Measurements from ENCODE around the gene ABCC11.

DNA sequence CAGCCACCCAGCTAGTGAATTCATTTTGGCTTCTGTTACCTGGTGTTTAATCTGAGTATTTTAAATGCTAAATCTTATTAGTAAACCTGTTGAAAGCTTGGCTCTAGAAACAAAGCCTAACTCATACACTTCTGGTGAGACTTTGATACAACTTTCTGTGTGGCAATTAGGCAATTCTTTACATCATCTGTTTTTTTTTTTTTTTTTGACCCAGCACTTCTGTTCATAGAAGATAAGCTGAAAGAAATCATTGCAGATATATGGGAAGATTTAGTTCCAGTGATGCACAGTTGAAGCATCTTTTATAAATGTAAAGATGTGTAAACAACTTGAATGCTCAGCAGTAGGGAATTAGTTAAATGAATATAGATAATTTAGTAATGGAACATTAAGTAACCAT lies 21.7 kb upstream of the ABCC11 start:
- TF ChIP-seq POLR2AphosphoS5 (IDR thresholded peaks at IDR 0.05; ENCODE audit: low read depth, low read length) = no peak
- TF ChIP-seq POLR2A (IDR thresholded peaks at IDR 0.05; ENCODE audit: low read depth, low read length) = no peak
- no peak for TF ChIP-seq TAF1 (IDR thresholded peaks at IDR 0.05; ENCODE audit: borderline replicate concordance, low read depth, low read length)

Data from GM12892 (cell line).